BE2C (cell line): ENCODE measurements around the gene PALM2AKAP2.
A peak's percentile ranks its signal among the peaks of the same experiment; 100 is the strongest.
"Not testable (repeated sequence)": the region's sequence is repeated elsewhere in the genome, so short reads cannot be mapped to it uniquely, and the experiment has no call there.

Experiments used
- DNase-seq: peaks from one replicate; pipeline ENCODE4 v3.0.0-alpha.2; 2020
- H3K27me3 ChIP-seq: fragments of 250-450 bp; sonication (Bioruptor Pico); 2 replicates; pipeline ENCODE4 v1.5.1; 2020; ENCODE audit warnings: mild to moderate bottlenecking
- H3K36me3 ChIP-seq: fragments of 250-450 bp; sonication (Bioruptor Pico); 2 replicates; pipeline ENCODE4 v1.5.1; 2020; ENCODE audit warnings: mild to moderate bottlenecking
- H3K4me1 ChIP-seq: fragments of 250-450 bp; sonication (Bioruptor Pico); 2 replicates; pipeline ENCODE4 v1.5.1; 2020
- H3K4me3 ChIP-seq: 2 replicates; pipeline ENCODE4 v1.5.1; 2011; ENCODE audit warnings: low read depth, low read length
- H3K9me3 ChIP-seq: fragments of 250-450 bp; sonication (Bioruptor Pico); 2 replicates; pipeline ENCODE4 v1.5.1; 2020
- CTCF ChIP-seq: IDR thresholded peaks from 2 replicates; pipeline ENCODE4 v1.5.1; 2012; ENCODE audit warnings: mild to moderate bottlenecking, low read depth, low read length

The PALM2AKAP2 gene

GRCh38 chr9:109817846-109818472 is 38.0 kb downstream of the PALM2AKAP2 start:
- H3K27me3 ChIP-seq, result no peaks in the 10 kb centered on the region
- no peaks in the 10 kb centered on the region for H3K36me3 ChIP-seq

GRCh38 chr9:109821711-109822110 is 41.7 kb downstream of the PALM2AKAP2 start:
- H3K4me1 ChIP-seq, result no peaks in the 10 kb centered on the region
- no peak overlapping the region for H3K4me3 ChIP-seq
- no peaks in the 10 kb centered on the region for H3K27me3 ChIP-seq
- no peaks in the 10 kb centered on the region for H3K36me3 ChIP-seq
- no peak for TF ChIP-seq CTCF
- no peaks in the 10 kb centered on the region for H3K9me3 ChIP-seq
- no peak for DNase-seq

More at GRCh38 chr9:109817846-109818472, 38.0 kb downstream of the PALM2AKAP2 start:
- DNase-seq, result peak; percentile 66
- TF ChIP-seq CTCF, result peak; percentile 68
- no peaks in the 10 kb centered on the region for H3K9me3 ChIP-seq
- H3K4me3 ChIP-seq, result no peak overlapping the region
- no peaks in the 10 kb centered on the region for H3K4me1 ChIP-seq

GRCh38 chr9:109825383-109825782 is 45.4 kb downstream of the PALM2AKAP2 start:
- H3K4me3 ChIP-seq, H3K4me1 ChIP-seq, H3K27me3 ChIP-seq, DNase-seq, H3K9me3 ChIP-seq, H3K36me3 ChIP-seq: not testable (repeated sequence)

GRCh38 chr9:109826559-109826958 is 46.6 kb downstream of the PALM2AKAP2 start:
- Histone ChIP-seq H3K9me3 (no peaks in the 10 kb centered on the region), H3K36me3 (no peaks in the 10 kb centered on the region), H3K4me3 (no peak overlapping the region), H3K4me1 (no peaks in the 10 kb centered on the region), H3K27me3 (no peaks in the 10 kb centered on the region)
- no peak for DNase-seq
- TF ChIP-seq CTCF, result no peak

GRCh38 chr9:109828254-109828653 is 48.3 kb downstream of the PALM2AKAP2 start:
- no peaks in the 10 kb centered on the region for H3K27me3 ChIP-seq
- no peaks in the 10 kb centered on the region for H3K9me3 ChIP-seq
- TF ChIP-seq CTCF, result no peak
- H3K36me3 ChIP-seq, result no peaks in the 10 kb centered on the region
- no peak for DNase-seq
- no peak overlapping the region for H3K4me3 ChIP-seq
- H3K4me1 ChIP-seq, result no peaks in the 10 kb centered on the region
